Neural crest cell (in vitro differentiated cells): ENCODE data around the gene ELMO1. TPM values are rescaled to one million over a fixed set of nuclear protein-coding genes. Genes with fewer than 3 reads are reported as not detected.

Experiments
- DNase-seq: peaks from one replicate; pipeline ENCODE4 v3.0.0; 2021; ENCODE audit warnings: low read depth, mixed read lengths, low spot score
- H3K27ac Mint-ChIP-seq: one replicate; pipeline ENCODE4 v1.8.0; 2021; ENCODE audit warnings: mild to moderate bottlenecking, mixed read lengths; ENCODE audit not compliant: unreplicated experiment
- H3K27me3 Mint-ChIP-seq: 2 replicates; pipeline ENCODE4 v1.8.0; 2021; ENCODE audit warnings: low read depth, mild to moderate bottlenecking, mixed read lengths
- H3K36me3 Mint-ChIP-seq: 2 replicates; pipeline ENCODE4 v1.8.0; 2021; ENCODE audit warnings: low read depth, mild to moderate bottlenecking, mixed read lengths
- H3K4me1 Mint-ChIP-seq: 2 replicates; pipeline ENCODE4 v1.8.0; 2021; ENCODE audit warnings: mixed read lengths
- H3K4me3 Mint-ChIP-seq: one replicate; pipeline ENCODE4 v1.8.0; 2021; ENCODE audit warnings: mild to moderate bottlenecking, mixed read lengths
- H3K9me3 Mint-ChIP-seq: 2 replicates; pipeline ENCODE4 v1.8.0; 2021; ENCODE audit warnings: mixed read lengths
- CTCF ChIP-seq: fragments of 200-600 bp; sonication (generic); conservative IDR thresholded peaks from 2 replicates; pipeline ENCODE4 v1.5.0; 2021; ENCODE audit warnings: antibody characterized with exemption, mild to moderate bottlenecking
- total RNA-seq: library from RNA; stranded (reverse); gene quantifications from 2 replicates; pipeline ENCODE4 v1.2.1, GENCODE V29; 2021

Gene ELMO1
- total RNA-seq, 1 donor from 2014 or later: 7.4 TPM

- peaks cover 4% of the 10 kb centered on the region for H3K4me1 Mint-ChIP-seq
- no peak for DNase-seq
- H3K27ac Mint-ChIP-seq: peak overlapping the region; percentile 45
- H3K27me3 Mint-ChIP-seq: no peaks in the 10 kb centered on the region
- H3K36me3 Mint-ChIP-seq: no peaks in the 10 kb centered on the region
- H3K4me3 Mint-ChIP-seq: no peak overlapping the region
- H3K9me3 Mint-ChIP-seq: no peaks in the 10 kb centered on the region
- TF ChIP-seq CTCF: no peak
Measured at GRCh38 chr7:37273891-37274290, 174.8 kb downstream of the ELMO1 start.

DNA sequence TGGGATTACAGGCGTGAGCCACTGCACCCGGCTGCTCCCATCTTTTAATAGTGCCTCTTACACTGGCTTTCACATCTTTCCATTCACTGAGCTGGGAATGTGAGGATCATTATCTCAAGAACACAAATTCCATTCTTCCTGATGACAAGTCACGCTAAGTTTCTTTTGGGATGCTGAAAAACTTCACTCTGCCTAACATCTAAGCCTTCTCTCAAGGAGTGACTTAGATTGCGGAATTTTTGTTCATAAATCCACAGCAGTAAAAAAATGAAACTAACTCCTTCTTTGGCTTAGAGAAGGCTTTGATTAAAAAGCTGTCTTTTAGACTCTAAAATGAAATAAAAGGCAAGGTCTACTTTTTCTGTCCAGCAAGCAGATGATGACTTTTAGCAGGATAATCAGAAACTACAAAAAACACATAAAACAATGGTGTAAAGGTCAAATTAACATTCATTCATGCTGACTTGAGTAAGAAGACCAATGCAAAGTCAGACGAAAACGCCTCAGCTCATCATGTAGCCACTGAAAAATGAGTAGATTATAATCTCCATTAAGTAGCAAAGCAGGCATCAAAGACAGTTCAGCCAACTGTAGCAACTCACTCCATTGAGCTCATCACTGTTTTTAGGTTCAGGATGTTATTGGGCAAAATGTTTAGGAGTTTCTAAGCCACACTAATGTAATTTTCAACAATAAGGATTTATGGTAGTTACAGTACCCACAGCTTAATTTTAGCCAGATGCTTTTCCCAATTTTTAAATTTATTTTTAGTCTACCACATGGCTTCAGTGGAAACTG, 178.8 kb downstream of the ELMO1 start:
- H3K4me1 Mint-ChIP-seq: peaks cover 4% of the 10 kb centered on the region
- H3K27ac Mint-ChIP-seq: peak overlapping the region; percentile 27
- H3K27me3 Mint-ChIP-seq: no peaks in the 10 kb centered on the region
- no peak for DNase-seq
- TF ChIP-seq CTCF: no peak
- no peaks in the 10 kb centered on the region for H3K9me3 Mint-ChIP-seq
- no peaks in the 10 kb centered on the region for H3K36me3 Mint-ChIP-seq
- no peak overlapping the region for H3K4me3 Mint-ChIP-seq

- TF ChIP-seq CTCF: no peak
- Mint-ChIP-seq H3K9me3 (no peaks in the 10 kb centered on the region), H3K27me3 (no peaks in the 10 kb centered on the region), H3K4me1 (peaks cover 4% of the 10 kb centered on the region), H3K4me3 (no peak overlapping the region), H3K36me3 (no peaks in the 10 kb centered on the region), H3K27ac (peak overlapping the region; percentile 17)
- no peak for DNase-seq
Measured at GRCh38 chr7:37267251-37267650, 181.4 kb downstream of the ELMO1 start.

- peaks cover 4% of the 10 kb centered on the region for H3K4me1 Mint-ChIP-seq
Measured at GRCh38 chr7:37265876-37266275, 182.8 kb downstream of the ELMO1 start.

GRCh38 chr7:37265006-37265405, 183.7 kb downstream of the ELMO1 start:
- H3K9me3 Mint-ChIP-seq: no peaks in the 10 kb centered on the region
- no peaks in the 10 kb centered on the region for H3K27me3 Mint-ChIP-seq
- TF ChIP-seq CTCF: no peak
- H3K4me1 Mint-ChIP-seq: peaks cover 4% of the 10 kb centered on the region
- no peak for DNase-seq
- H3K4me3 Mint-ChIP-seq: no peak overlapping the region
- H3K36me3 Mint-ChIP-seq: no peaks in the 10 kb centered on the region
- no peak overlapping the region for H3K27ac Mint-ChIP-seq

More at GRCh38 chr7:37265876-37266275, 182.8 kb downstream of the ELMO1 start:
- Mint-ChIP-seq H3K9me3 (no peaks in the 10 kb centered on the region), H3K27ac (no peak overlapping the region), H3K27me3 (no peaks in the 10 kb centered on the region), H3K4me3 (no peak overlapping the region), H3K36me3 (no peaks in the 10 kb centered on the region)
- no peak for DNase-seq
- no peak for TF ChIP-seq CTCF
